ENCODE results near the gene SUSD6. TPM values are rescaled to one million over a fixed set of nuclear protein-coding genes. Genes with fewer than 3 reads are reported as not detected.

Gene SUSD6
- total RNA-seq, 1 experiment from 2014 or later: 6.4 TPM

DNA sequence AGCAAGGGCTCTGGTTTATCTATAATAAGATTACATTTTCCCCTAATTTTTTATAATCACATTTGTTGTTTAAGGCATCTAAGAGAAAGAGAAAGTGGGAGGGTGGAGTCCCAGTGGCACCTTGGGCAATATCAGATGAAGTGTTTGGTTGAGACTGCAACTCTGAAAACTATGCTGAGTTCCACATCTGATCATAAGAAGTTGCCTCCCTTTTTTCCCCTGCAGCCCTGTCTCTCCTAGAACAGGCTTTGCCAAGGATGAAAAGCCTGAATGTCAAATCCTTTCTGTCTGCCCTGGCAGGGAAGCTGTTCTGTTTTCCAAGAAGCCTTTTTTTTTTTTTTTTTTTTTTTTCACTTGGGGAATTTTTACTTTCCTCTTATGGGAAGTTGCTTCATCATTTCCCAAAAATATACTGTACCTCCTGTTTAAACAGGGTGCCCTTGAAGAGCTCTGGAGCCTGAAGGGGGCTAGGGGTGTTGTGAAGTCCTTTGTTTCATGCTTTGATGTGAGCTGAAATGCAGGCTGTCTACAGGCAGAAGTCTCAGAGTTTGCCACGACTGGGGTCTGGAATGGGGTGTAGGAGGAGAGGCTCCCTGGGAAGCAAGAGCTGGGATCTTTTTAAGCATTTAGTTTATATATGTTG is 71.3 kb downstream of the SUSD6 start:
- no peak overlapping the region for H3K27ac ChIP-seq
- no peaks in the 10 kb centered on the region for H3K27me3 ChIP-seq (replicated peaks)
- peaks cover 9% of the 10 kb centered on the region for H3K4me1 ChIP-seq (replicated peaks)
- DNase-seq (ENCODE audit: low read depth in 1 of 2, low spot score in 2 of 2): no peak
- no peak overlapping the region for H3K4me3 ChIP-seq
- no peaks in the 10 kb centered on the region for H3K9me3 ChIP-seq (replicated peaks)
- no peaks in the 10 kb centered on the region for H3K36me3 ChIP-seq

DNA sequence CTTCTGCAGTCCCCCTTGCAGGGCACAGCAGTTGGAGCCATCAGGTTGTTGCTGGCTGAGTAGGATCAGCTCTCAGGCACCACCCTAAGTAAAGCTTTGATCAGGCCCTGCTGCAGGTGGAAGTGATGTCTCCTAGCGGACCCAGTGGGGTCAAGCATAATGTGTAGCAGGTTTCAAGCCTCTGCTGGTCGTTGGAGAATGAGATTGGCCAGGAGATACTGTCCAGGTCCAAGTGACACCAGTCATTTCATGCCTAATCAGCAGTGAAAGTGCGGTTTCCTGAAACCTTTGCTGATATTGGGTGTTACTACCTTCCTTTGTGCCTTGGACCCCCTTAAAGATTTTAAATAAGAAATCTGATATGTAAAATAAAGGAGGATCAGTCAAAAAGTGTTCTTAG is 72.6 kb downstream of the SUSD6 start:
- H3K4me3 ChIP-seq: no peak overlapping the region
- H3K9me3 ChIP-seq (replicated peaks): no peaks in the 10 kb centered on the region
- H3K27ac ChIP-seq: no peak overlapping the region
- H3K36me3 ChIP-seq: no peaks in the 10 kb centered on the region
- no peaks in the 10 kb centered on the region for H3K27me3 ChIP-seq (replicated peaks)
- H3K4me1 ChIP-seq (replicated peaks): peaks cover 9% of the 10 kb centered on the region
- DNase-seq (ENCODE audit: low read depth in 1 of 2, low spot score in 2 of 2): no peak

DNA sequence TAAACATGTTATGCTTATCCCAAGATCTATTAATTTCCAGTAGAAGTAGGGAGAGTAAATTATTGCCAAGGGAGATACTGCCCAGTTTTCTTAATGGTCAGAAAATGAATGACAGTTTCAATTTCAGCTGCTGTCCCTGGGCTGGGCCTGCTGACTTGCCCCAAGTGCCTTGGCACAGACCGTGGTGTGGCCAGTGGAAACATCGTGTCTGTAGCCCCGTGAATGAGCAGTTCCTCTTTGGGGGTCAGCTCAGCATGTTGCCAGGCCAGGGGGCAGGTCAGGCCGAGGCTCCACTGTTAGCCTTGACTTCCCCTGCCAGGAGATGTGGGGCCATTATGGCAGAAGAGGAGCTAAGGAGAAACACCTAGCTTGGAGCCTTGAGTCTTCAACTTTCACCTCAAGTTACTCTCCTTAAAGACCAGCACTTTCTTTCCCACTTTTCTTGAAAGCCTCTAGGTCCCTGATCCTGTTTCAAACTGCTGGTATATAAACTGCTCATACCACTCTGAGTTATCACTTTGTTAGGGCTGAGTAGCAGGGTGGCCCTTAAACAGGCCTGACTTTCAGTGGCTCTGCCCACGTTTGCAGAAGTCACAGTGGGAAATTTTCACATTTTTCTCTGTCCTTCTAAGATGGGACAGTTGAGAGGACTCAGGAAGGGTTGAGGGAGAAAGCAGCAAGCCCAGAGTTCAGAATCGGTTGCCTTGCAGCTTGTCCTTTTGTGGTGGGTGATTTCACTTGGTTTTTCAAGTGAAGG is 73.2 kb downstream of the SUSD6 start:
- H3K27ac ChIP-seq: no peak overlapping the region

GRCh38 chr14:69685218-69685616 is 73.8 kb downstream of the SUSD6 start:
- H3K36me3 ChIP-seq: no peaks in the 10 kb centered on the region
- DNase-seq (ENCODE audit: low read depth in 1 of 2, low spot score in 2 of 2): no peak
- peaks cover 9% of the 10 kb centered on the region for H3K4me1 ChIP-seq (replicated peaks)

More for the DNA sequence above, 73.2 kb downstream of the SUSD6 start:
- H3K27me3 ChIP-seq (replicated peaks): no peaks in the 10 kb centered on the region
- H3K4me1 ChIP-seq (replicated peaks): peaks cover 9% of the 10 kb centered on the region
- H3K4me3 ChIP-seq: no peak overlapping the region
- H3K36me3 ChIP-seq: no peaks in the 10 kb centered on the region
- DNase-seq (ENCODE audit: low read depth in 1 of 2, low spot score in 2 of 2): no peak
- H3K9me3 ChIP-seq (replicated peaks): no peaks in the 10 kb centered on the region

GRCh38 chr14:69685716-69686115 is 74.3 kb downstream of the SUSD6 start:
- no peak overlapping the region for H3K27ac ChIP-seq
- H3K9me3 ChIP-seq (replicated peaks): no peaks in the 10 kb centered on the region
- H3K27me3 ChIP-seq (replicated peaks): no peaks in the 10 kb centered on the region
- no peak overlapping the region for H3K4me3 ChIP-seq
- no peaks in the 10 kb centered on the region for H3K36me3 ChIP-seq
- no peak for DNase-seq (ENCODE audit: low read depth in 1 of 2, low spot score in 2 of 2)
- peaks cover 9% of the 10 kb centered on the region for H3K4me1 ChIP-seq (replicated peaks)

More at GRCh38 chr14:69685218-69685616, 73.8 kb downstream of the SUSD6 start:
- no peak overlapping the region for H3K4me3 ChIP-seq
- H3K9me3 ChIP-seq (replicated peaks): no peaks in the 10 kb centered on the region
- H3K27ac ChIP-seq: no peak overlapping the region
- no peaks in the 10 kb centered on the region for H3K27me3 ChIP-seq (replicated peaks)

DNA sequence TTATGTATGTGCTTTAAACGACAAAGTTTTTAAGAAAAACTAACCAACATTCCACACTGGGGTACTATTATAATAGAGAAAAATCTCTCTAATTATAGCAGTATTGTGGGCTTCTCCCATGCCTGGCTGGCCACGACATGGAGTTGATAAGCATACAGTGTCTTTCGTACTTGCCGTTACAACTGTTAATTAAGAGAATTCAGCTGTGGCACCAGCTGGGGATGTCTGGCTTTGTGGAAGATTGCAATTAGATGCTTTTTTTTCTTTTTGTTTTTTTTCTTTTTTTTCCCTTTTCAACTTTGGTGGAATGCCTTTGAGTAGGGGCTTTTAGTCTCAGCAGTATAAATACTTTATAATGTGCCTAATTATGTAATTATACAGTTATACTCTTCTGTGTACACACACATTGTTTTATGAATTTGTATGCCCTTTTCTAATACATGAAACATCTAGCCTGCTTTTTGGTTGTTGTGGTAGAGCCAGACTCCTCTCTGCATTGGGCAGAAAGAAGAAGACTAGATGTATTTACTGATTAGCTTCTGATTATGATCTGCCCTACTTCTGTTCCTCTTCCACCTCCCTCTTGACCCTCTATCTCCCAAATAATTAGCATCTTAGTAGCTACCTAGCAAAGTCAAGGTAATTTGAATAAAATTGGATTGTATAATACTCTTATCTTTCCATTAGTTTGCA is 76.4 kb downstream of the SUSD6 start:
- no peak for DNase-seq (ENCODE audit: low read depth in 1 of 2, low spot score in 2 of 2)
- H3K36me3 ChIP-seq: no peaks in the 10 kb centered on the region
- no peaks in the 10 kb centered on the region for H3K27me3 ChIP-seq (replicated peaks)
- peaks cover 9% of the 10 kb centered on the region for H3K4me1 ChIP-seq (replicated peaks)
- no peaks in the 10 kb centered on the region for H3K9me3 ChIP-seq (replicated peaks)
- no peak overlapping the region for H3K27ac ChIP-seq
- H3K4me3 ChIP-seq: no peak overlapping the region

DNA sequence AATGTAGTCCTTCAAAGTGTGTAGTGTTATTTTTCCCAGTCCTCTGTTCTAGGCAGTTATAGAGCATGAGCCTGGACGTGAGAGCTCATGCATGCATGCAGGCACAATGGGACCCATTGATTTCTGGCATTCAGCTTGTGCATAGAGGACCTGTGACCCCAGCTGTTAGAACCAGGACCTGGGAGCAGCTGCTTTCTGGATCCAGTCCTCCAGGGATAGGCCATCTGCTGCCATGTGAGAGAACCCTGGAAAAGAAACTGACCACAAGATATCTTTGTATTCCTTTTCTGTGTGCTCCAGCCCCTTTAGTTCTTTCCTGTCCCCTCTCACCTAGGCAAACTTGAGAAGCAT is 76.9 kb downstream of the SUSD6 start:
- H3K27me3 ChIP-seq (replicated peaks): no peaks in the 10 kb centered on the region
- DNase-seq (ENCODE audit: low read depth in 1 of 2, low spot score in 2 of 2): no peak
- H3K9me3 ChIP-seq (replicated peaks): no peaks in the 10 kb centered on the region
- no peak overlapping the region for H3K4me3 ChIP-seq
- no peak overlapping the region for H3K27ac ChIP-seq
- H3K4me1 ChIP-seq (replicated peaks): peaks cover 9% of the 10 kb centered on the region
- H3K36me3 ChIP-seq: no peaks in the 10 kb centered on the region

- H3K4me3 ChIP-seq: no peak overlapping the region
- no peaks in the 10 kb centered on the region for H3K9me3 ChIP-seq (replicated peaks)
- no peaks in the 10 kb centered on the region for H3K36me3 ChIP-seq
- H3K27ac ChIP-seq: no peak overlapping the region
- no peaks in the 10 kb centered on the region for H3K27me3 ChIP-seq (replicated peaks)
- no peak for DNase-seq (ENCODE audit: low read depth in 1 of 2, low spot score in 2 of 2)
- H3K4me1 ChIP-seq (replicated peaks): peaks cover 5% of the 10 kb centered on the region
Measured at GRCh38 chr14:69690042-69690441, 78.6 kb downstream of the SUSD6 start.

GRCh38 chr14:69692594-69692993 is 81.2 kb downstream of the SUSD6 start:
- H3K27me3 ChIP-seq (replicated peaks): no peaks in the 10 kb centered on the region
- DNase-seq (ENCODE audit: low read depth in 1 of 2, low spot score in 2 of 2): no peak
- H3K27ac ChIP-seq: no peak overlapping the region
- H3K36me3 ChIP-seq: no peaks in the 10 kb centered on the region
- H3K9me3 ChIP-seq (replicated peaks): no peaks in the 10 kb centered on the region
- no peak overlapping the region for H3K4me3 ChIP-seq
- H3K4me1 ChIP-seq (replicated peaks): no peaks in the 10 kb centered on the region

GRCh38 chr14:69693145-69693544 is 81.7 kb downstream of the SUSD6 start:
- Histone ChIP-seq H3K9me3 (replicated peaks) (no peaks in the 10 kb centered on the region), H3K36me3 (no peaks in the 10 kb centered on the region), H3K27ac (no peak overlapping the region), H3K27me3 (replicated peaks) (no peaks in the 10 kb centered on the region), H3K4me3 (no peak overlapping the region), H3K4me1 (replicated peaks) (no peaks in the 10 kb centered on the region)
- DNase-seq (ENCODE audit: low read depth in 1 of 2, low spot score in 2 of 2): no peak

- Histone ChIP-seq H3K27ac (no peak overlapping the region), H3K9me3 (replicated peaks) (no peaks in the 10 kb centered on the region), H3K4me1 (replicated peaks) (no peaks in the 10 kb centered on the region), H3K36me3 (no peaks in the 10 kb centered on the region), H3K4me3 (no peak overlapping the region), H3K27me3 (replicated peaks) (no peaks in the 10 kb centered on the region)
- no peak for DNase-seq (ENCODE audit: low read depth in 1 of 2, low spot score in 2 of 2)
Measured at GRCh38 chr14:69693801-69694729, 82.7 kb downstream of the SUSD6 start.

DNA sequence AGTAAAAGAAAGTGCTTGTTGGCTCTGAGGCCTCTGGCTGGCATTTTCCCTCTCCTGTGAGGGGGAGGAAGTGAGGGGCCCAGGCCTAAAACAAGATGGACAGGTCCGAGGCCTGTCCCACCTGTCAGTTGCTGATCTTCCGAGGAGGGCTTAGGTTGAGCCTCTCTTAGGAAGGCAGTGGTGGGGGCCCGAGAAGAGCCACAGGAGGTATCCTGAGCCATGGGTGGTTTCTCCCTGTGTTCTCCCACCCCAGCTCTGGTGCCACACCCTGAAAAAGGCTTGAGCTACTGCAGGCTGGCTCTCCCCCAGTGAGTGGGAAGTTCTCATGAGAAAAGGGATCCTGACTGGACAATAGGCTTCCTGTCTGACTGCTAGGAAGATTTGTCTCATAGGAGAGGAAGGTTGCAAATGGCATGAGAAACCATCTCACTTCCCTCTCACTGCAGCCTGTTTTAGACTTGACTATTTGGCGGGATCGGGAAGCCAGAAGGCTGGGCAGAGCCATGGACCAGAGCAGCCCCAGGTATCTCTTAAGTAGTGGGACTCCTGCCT is 83.4 kb downstream of the SUSD6 start:
- Histone ChIP-seq H3K9me3 (replicated peaks) (no peaks in the 10 kb centered on the region), H3K27ac (no peak overlapping the region), H3K27me3 (replicated peaks) (no peaks in the 10 kb centered on the region), H3K4me1 (replicated peaks) (no peaks in the 10 kb centered on the region), H3K36me3 (no peaks in the 10 kb centered on the region), H3K4me3 (no peak overlapping the region)
- DNase-seq (ENCODE audit: low read depth in 1 of 2, low spot score in 2 of 2): no peak
